ENCODE measurements around the gene TMEM88. TPM values are rescaled to one million over a fixed set of nuclear protein-coding genes. Genes with fewer than 3 reads are reported as not detected.
"Not testable (repeated sequence)": the region's sequence is repeated elsewhere in the genome, so short reads cannot be mapped to it uniquely, and the experiment has no call there.

Gene TMEM88
- polyA plus RNA-seq, 1 donor from 2014 or later = 4.2 TPM

DNA sequence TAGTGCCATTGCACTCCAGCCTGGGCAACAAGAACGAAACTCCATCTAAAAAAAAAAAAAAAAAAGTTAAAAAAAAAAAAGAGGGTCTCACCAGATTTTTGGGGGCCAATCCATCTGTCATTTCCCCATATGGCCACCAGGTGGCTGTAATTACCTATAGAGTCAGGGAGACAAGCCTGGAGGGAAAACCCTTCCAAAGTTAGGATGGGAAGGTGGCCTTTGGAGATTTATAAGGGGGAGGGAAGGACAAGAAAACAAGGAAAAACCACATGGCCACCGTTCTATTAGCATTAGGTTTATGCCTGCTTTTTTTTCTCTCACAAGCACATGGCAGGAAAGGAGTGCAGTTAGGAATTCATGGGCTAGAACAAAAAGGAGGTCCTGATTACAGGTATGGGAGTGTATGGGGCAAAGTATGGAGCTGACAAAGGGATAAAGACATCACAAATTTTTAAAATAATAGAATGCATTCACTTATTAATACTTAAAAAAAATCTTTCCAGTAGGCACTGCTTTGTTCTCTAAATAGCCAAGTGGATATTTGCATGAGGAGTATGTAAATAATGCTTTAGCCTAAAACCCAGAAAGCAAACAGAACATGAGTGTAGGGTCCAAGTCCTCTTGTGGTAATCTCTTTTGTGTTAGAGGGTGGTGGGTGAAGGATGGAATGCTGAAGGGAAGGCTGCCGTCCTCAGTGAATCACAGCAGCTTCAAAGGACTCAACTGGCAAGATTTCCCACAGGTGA lies 8.0 kb downstream of the TMEM88 start:
- H3K36me3 ChIP-seq (ENCODE audit: insufficient read depth, low read length) = no peaks in the 10 kb centered on the region
- H3K4me3 ChIP-seq (ENCODE audit: low read length) = no peak overlapping the region
- no peaks in the 10 kb centered on the region for H3K9me2 ChIP-seq (ENCODE audit: insufficient read depth, low read length)
- no peak overlapping the region for H3K4me2 ChIP-seq (ENCODE audit: low read length)
- H4K20me1 ChIP-seq (ENCODE audit: insufficient read depth) = no peaks in the 10 kb centered on the region
- no peak overlapping the region for H3K27ac ChIP-seq (ENCODE audit: low read length)
- peaks cover 18% of the 10 kb centered on the region for H3K79me2 ChIP-seq (replicated peaks; ENCODE audit: insufficient read depth, low read length)
- H3K9ac ChIP-seq (ENCODE audit: low read length) = no peak overlapping the region
- no peaks in the 10 kb centered on the region for H3K27me3 ChIP-seq (ENCODE audit: insufficient read depth, low read depth, low read length)
- TF ChIP-seq EZH2 (IDR thresholded peaks at IDR 0.05; ENCODE audit: borderline replicate concordance, insufficient read depth, low read length, poor library complexity, severe bottlenecking) (no peak), EP300 (conservative IDR thresholded peaks at IDR 0.05; ENCODE audit: poor library complexity, severe bottlenecking) (no peak), SMC3 (conservative IDR thresholded peaks at IDR 0.05; ENCODE audit: poor library complexity) (peak; percentile 96), RAD21 (conservative IDR thresholded peaks at IDR 0.05) (peak; percentile 88), TAF1 (IDR thresholded peaks at IDR 0.05; ENCODE audit: low read depth) (no peak), MXI1 (conservative IDR thresholded peaks at IDR 0.05; ENCODE audit: poor library complexity, severe bottlenecking) (no peak), POLR2AphosphoS5 (IDR thresholded peaks at IDR 0.05) (no peak)
- TF ChIP-seq, protein P1, sequence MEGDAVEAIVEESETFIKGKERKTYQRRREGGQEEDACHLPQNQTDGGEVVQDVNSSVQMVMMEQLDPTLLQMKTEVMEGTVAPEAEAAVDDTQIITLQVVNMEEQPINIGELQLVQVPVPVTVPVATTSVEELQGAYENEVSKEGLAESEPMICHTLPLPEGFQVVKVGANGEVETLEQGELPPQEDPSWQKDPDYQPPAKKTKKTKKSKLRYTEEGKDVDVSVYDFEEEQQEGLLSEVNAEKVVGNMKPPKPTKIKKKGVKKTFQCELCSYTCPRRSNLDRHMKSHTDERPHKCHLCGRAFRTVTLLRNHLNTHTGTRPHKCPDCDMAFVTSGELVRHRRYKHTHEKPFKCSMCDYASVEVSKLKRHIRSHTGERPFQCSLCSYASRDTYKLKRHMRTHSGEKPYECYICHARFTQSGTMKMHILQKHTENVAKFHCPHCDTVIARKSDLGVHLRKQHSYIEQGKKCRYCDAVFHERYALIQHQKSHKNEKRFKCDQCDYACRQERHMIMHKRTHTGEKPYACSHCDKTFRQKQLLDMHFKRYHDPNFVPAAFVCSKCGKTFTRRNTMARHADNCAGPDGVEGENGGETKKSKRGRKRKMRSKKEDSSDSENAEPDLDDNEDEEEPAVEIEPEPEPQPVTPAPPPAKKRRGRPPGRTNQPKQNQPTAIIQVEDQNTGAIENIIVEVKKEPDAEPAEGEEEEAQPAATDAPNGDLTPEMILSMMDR (IDR thresholded peaks at IDR 0.05; ENCODE audit: poor library complexity, severe bottlenecking) = peak; percentile 85
- TF ChIP-seq, protein P2, sequence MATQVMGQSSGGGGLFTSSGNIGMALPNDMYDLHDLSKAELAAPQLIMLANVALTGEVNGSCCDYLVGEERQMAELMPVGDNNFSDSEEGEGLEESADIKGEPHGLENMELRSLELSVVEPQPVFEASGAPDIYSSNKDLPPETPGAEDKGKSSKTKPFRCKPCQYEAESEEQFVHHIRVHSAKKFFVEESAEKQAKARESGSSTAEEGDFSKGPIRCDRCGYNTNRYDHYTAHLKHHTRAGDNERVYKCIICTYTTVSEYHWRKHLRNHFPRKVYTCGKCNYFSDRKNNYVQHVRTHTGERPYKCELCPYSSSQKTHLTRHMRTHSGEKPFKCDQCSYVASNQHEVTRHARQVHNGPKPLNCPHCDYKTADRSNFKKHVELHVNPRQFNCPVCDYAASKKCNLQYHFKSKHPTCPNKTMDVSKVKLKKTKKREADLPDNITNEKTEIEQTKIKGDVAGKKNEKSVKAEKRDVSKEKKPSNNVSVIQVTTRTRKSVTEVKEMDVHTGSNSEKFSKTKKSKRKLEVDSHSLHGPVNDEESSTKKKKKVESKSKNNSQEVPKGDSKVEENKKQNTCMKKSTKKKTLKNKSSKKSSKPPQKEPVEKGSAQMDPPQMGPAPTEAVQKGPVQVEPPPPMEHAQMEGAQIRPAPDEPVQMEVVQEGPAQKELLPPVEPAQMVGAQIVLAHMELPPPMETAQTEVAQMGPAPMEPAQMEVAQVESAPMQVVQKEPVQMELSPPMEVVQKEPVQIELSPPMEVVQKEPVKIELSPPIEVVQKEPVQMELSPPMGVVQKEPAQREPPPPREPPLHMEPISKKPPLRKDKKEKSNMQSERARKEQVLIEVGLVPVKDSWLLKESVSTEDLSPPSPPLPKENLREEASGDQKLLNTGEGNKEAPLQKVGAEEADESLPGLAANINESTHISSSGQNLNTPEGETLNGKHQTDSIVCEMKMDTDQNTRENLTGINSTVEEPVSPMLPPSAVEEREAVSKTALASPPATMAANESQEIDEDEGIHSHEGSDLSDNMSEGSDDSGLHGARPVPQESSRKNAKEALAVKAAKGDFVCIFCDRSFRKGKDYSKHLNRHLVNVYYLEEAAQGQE (IDR thresholded peaks at IDR 0.05; ENCODE audit: borderline replicate concordance) = peak; percentile 22
- H3K9me3 ChIP-seq (ENCODE audit: low read length) = no peaks in the 10 kb centered on the region
- peaks cover 9% of the 10 kb centered on the region for H3F3A ChIP-seq (ENCODE audit: insufficient read depth, low read length, poor library complexity, severe bottlenecking)
- no peak overlapping the region for H2AFZ ChIP-seq (ENCODE audit: low read depth, low read length)

DNA sequence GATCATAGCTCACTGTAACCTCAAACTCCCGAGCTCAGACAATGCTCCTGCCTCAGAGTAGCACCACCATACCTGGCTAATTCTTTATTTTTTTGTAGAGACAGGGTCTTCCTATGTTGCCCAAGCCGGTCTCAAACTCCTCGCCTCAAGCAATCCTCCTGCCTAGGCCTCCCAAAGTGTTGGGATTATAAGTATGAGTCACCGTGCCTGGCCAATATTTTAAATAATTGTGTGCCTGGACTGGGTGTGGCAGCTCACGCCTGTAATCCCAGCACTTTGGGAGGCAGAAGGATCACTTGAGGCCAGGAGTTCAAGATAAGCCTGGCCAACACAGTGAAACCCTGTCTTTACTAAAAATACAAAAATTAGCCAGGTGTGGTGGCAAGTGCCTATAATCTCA lies 9.5 kb downstream of the TMEM88 start:
- H2AFZ ChIP-seq (ENCODE audit: low read depth, low read length); H3K36me3 ChIP-seq (ENCODE audit: insufficient read depth, low read length); H3K4me2 ChIP-seq (ENCODE audit: low read length); H3K9ac ChIP-seq (ENCODE audit: low read length); H3F3A ChIP-seq (ENCODE audit: insufficient read depth, low read length, poor library complexity, severe bottlenecking); H3K27me3 ChIP-seq (ENCODE audit: insufficient read depth, low read depth, low read length); H3K9me3 ChIP-seq (ENCODE audit: low read length); H3K27ac ChIP-seq (ENCODE audit: low read length); H3K4me3 ChIP-seq (ENCODE audit: low read length); H4K20me1 ChIP-seq (ENCODE audit: insufficient read depth); H3K9me2 ChIP-seq (ENCODE audit: insufficient read depth, low read length): not testable (repeated sequence)
- peaks cover 13% of the 10 kb centered on the region for H3K79me2 ChIP-seq (replicated peaks; ENCODE audit: insufficient read depth, low read length)

Measured in neural cell (in vitro differentiated cells).